ENCODE data around the gene COL1A2. TPM values are rescaled to one million over a fixed set of nuclear protein-coding genes. Genes with fewer than 3 reads are reported as not detected.

Gene COL1A2
- total and polyA plus RNA-seq, 2 of the 13 experiments (the other 11 are each of a cell fraction or from before 2014, with no cell fraction given) = not detected

DNA sequence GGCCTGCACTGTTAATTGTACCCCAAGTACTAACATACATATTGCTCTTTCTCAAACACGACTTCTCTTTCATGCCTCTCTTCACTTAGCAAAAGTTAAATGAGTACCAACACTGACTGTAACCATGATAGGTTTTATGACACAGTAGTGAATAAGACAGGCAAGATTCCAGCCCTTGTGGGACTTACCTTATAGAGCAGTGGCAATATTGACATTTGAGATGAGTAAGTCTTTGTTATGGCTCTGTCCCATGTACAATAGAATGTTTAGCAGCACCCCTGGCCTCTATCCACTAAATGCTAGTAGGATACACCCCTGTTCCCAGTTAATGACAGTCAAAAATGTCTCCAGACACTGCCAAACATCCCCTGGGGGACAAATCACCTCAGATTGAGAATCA, 11.9 kb upstream of the COL1A2 start (continued):
- TF ChIP-seq, protein P1, sequence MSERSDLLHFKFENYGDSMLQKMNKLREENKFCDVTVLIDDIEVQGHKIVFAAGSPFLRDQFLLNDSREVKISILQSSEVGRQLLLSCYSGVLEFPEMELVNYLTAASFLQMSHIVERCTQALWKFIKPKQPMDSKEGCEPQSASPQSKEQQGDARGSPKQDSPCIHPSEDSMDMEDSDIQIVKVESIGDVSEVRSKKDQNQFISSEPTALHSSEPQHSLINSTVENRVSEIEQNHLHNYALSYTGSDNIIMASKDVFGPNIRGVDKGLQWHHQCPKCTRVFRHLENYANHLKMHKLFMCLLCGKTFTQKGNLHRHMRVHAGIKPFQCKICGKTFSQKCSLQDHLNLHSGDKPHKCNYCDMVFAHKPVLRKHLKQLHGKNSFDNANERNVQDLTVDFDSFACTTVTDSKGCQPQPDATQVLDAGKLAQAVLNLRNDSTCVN (CRISPR knock-in tag; IDR thresholded peaks at IDR 0.05; ENCODE audit: borderline replicate concordance) = no peak
- no peak for TF ChIP-seq JUNB (CRISPR knock-in tag; IDR thresholded peaks at IDR 0.05; ENCODE audit: borderline replicate concordance)
- TF ChIP-seq CENPX (CRISPR knock-in tag; IDR thresholded peaks at IDR 0.05) = no peak
- TF ChIP-seq, protein P2, sequence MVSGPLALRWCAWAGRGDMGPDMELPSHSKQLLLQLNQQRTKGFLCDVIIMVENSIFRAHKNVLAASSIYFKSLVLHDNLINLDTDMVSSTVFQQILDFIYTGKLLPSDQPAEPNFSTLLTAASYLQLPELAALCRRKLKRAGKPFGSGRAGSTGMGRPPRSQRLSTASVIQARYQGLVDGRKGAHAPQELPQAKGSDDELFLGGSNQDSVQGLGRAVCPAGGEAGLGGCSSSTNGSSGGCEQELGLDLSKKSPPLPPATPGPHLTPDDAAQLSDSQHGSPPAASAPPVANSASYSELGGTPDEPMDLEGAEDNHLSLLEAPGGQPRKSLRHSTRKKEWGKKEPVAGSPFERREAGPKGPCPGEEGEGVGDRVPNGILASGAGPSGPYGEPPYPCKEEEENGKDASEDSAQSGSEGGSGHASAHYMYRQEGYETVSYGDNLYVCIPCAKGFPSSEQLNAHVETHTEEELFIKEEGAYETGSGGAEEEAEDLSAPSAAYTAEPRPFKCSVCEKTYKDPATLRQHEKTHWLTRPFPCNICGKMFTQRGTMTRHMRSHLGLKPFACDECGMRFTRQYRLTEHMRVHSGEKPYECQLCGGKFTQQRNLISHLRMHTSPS (CRISPR knock-in tag; IDR thresholded peaks at IDR 0.05; ENCODE audit: low read depth) = no peak

DNA sequence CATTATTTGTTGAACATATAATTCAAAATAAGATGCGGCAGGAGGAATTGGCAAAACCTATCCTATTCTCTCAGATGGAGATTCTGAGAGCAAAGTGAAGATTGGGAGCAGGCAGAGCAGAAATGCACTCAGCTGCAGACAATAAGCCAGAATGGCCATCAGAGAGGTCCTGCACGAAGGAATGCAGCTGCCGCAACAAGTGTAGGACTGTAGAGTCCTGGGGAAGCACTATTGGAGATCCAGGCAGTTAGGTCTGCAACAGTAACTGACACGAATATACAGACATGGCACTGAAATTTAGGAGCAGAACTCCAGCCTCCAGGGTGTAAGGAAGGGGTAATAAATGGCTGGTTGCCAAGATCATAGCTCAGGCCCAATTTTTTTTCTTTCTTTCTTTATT, 10.4 kb upstream of the COL1A2 start:
- no TSS peak for BruUV-seq (replicated peaks)
- in situ Hi-C loops (cut with HindIII; ENCODE audit: extremely low pct_ligation_motif_present, low pct_unique_long_range_greater_than_20kb) = no loop called here
- no peaks in the 10 kb centered on the region for H4K20me1 ChIP-seq (ENCODE audit: insufficient read depth, low read length)
- H3K9me3 ChIP-seq (ENCODE audit: low read length) = no peaks in the 10 kb centered on the region
- ATAC-seq (no peak), FAIRE-seq (no peak), DNase-seq (ENCODE audit: low spot score) (no peak)
- TF ChIP-seq ZNF331 (CRISPR knock-in tag; IDR thresholded peaks at IDR 0.05) = no peak
- no peak for TF ChIP-seq ZNF317 (CRISPR knock-in tag; IDR thresholded peaks at IDR 0.05)
- TF ChIP-seq KDM5A (IDR thresholded peaks at IDR 0.05; ENCODE audit: borderline replicate concordance, low read length) = no peak
- TF ChIP-seq SNAPC2 (CRISPR knock-in tag; IDR thresholded peaks at IDR 0.05) = no peak
- TF ChIP-seq ZNF510 (CRISPR knock-in tag; IDR thresholded peaks at IDR 0.05; ENCODE audit: low read depth) = no peak
- TF ChIP-seq, protein P3, sequence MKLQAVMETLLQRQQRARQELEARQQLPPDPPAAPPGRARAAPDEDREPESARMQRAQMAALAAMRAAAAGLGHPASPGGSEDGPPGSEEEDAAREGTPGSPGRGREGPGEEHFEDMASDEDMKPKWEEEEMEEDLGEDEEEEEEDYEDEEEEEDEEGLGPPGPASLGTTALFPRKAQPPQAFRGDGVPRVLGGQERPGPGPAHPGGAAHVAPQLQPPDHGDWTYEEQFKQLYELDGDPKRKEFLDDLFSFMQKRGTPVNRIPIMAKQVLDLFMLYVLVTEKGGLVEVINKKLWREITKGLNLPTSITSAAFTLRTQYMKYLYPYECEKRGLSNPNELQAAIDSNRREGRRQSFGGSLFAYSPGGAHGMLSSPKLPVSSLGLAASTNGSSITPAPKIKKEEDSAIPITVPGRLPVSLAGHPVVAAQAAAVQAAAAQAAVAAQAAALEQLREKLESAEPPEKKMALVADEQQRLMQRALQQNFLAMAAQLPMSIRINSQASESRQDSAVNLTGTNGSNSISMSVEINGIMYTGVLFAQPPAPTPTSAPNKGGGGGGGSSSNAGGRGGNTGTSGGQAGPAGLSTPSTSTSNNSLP (IDR thresholded peaks at IDR 0.05; ENCODE audit: low read depth, low read length) = no peak
- intact Hi-C loops (cut with micrococcal nuclease; ENCODE audit: unreplicated experiment) = no loop called here
- no peaks in the 10 kb centered on the region for H3K36me3 ChIP-seq (replicated peaks in 1 of 2; ENCODE audit: control insufficient read depth in 1 of 2, insufficient read depth in 2 of 2, low read length in 2 of 2)
- 21% methylated on average over 4 of the region's 4 CpGs for WGBS (ENCODE audit: low lambda C conversion rate)
- H2AFZ ChIP-seq (ENCODE audit: low read length) = no peak overlapping the region
- no peaks in the 10 kb centered on the region for H3K79me2 ChIP-seq (ENCODE audit: insufficient read depth, low read length)
- H3K9ac ChIP-seq (ENCODE audit: insufficient read depth, low read depth, low read length) = no peak overlapping the region
- ChIA-PET CTCF (ENCODE audit: low intra/inter-chr PET ratio, low total read pairs) (no interaction called here), POLR2A (no interaction called here)
- no peak overlapping the region for H3K4me2 ChIP-seq (ENCODE audit: low read depth, low read length)
- no peak overlapping the region for H3K4me3 ChIP-seq (replicated peaks in 1 of 3; ENCODE audit: insufficient read depth in 1 of 3, low read depth in 2 of 3, low read length in 3 of 3)
- H3K4me1 ChIP-seq (ENCODE audit: insufficient read depth, low read length) = no peaks in the 10 kb centered on the region
- H3K27ac ChIP-seq (ENCODE audit: extremely low read length, insufficient read depth, low read length) = no peak overlapping the region
- no peaks in the 10 kb centered on the region for H3K27me3 ChIP-seq (ENCODE audit: control insufficient read depth in 1 of 2, insufficient read depth in 2 of 2, low read length in 2 of 2)
